Activated T-helper 1 cell treated with anti-CD3 and anti-CD28 coated beads, Interleukin-12 subunit alpha, Interleukin-12 subunit beta, Interleukin-2, Interleukin-4 antibody, amounts not matched to agents 30 ng/mL and 10 ng/mL and 1 ng/mL, durations not matched to agents 14 hours and 24 hours and 36 hours (primary cell): Measurements from ENCODE around the gene GSE1. TPM values are rescaled to one million over a fixed set of nuclear protein-coding genes. Genes with fewer than 3 reads are reported as not detected.

Source experiments
- DNase-seq: peaks from one replicate; pipeline ENCODE4 v3.0.0; 2021; ENCODE audit warnings: low spot score
- H3K27ac Mint-ChIP-seq: one replicate; pipeline ENCODE4 v1.8.0; 2021; ENCODE audit warnings: mild to moderate bottlenecking, mixed read lengths
- H3K27me3 Mint-ChIP-seq: one replicate; pipeline ENCODE4 v1.8.0; 2022; ENCODE audit warnings: mild to moderate bottlenecking, moderate library complexity, mixed read lengths; ENCODE audit not compliant: insufficient read depth
- H3K36me3 Mint-ChIP-seq: one replicate; pipeline ENCODE4 v1.8.0; 2021; ENCODE audit warnings: low read depth, mixed read lengths
- H3K4me1 Mint-ChIP-seq: one replicate; pipeline ENCODE4 v1.8.0; 2021; ENCODE audit warnings: low read depth, mixed read lengths
- H3K4me3 Mint-ChIP-seq: one replicate; pipeline ENCODE4 v1.8.0; 2021; ENCODE audit warnings: mild to moderate bottlenecking, moderate library complexity, mixed read lengths
- H3K9me3 Mint-ChIP-seq: one replicate; pipeline ENCODE4 v1.8.0; 2021; ENCODE audit warnings: mixed read lengths
- intact Hi-C: fragments of 100-400 bp; cut with micrococcal nuclease; formaldehyde crosslinking; loops from one replicate; pipeline ENCODE4 v1.15.1; 2024
- total RNA-seq: library from RNA; stranded (reverse); gene quantifications from 2 replicates; pipeline ENCODE4 v1.2.3, GENCODE V29; 2022

Gene GSE1
- total RNA-seq, 1 donor from 2014 or later: 35.2 TPM

GRCh38 chr16:85651629-85652430 lies 38.7 kb downstream of the GSE1 start:
- DNase-seq: no peak
- Mint-ChIP-seq H3K27ac (no peak overlapping the region), H3K4me3 (no peak overlapping the region), H3K36me3 (no peaks in the 10 kb centered on the region), H3K27me3 (no peaks in the 10 kb centered on the region), H3K9me3 (no peaks in the 10 kb centered on the region), H3K4me1 (no peaks in the 10 kb centered on the region)
- intact Hi-C loops: no loop called here

GRCh38 chr16:85652431-85653221 lies 39.5 kb downstream of the GSE1 start:
- Mint-ChIP-seq H3K9me3 (no peaks in the 10 kb centered on the region), H3K4me3 (no peak overlapping the region), H3K27me3 (no peaks in the 10 kb centered on the region), H3K4me1 (no peaks in the 10 kb centered on the region), H3K36me3 (peaks cover 1% of the 10 kb centered on the region), H3K27ac (no peak overlapping the region)
- DNase-seq: no peak
- intact Hi-C loops: no loop called here

GRCh38 chr16:85653290-85653891 lies 40.3 kb downstream of the GSE1 start:
- no peaks in the 10 kb centered on the region for H3K4me1 Mint-ChIP-seq
- intact Hi-C loops: no loop called here
- H3K36me3 Mint-ChIP-seq: peaks cover 2% of the 10 kb centered on the region
- no peaks in the 10 kb centered on the region for H3K9me3 Mint-ChIP-seq
- H3K4me3 Mint-ChIP-seq: no peak overlapping the region
- DNase-seq: no peak
- H3K27me3 Mint-ChIP-seq: no peaks in the 10 kb centered on the region
- H3K27ac Mint-ChIP-seq: no peak overlapping the region

- no peak for DNase-seq
- Mint-ChIP-seq H3K9me3 (no peaks in the 10 kb centered on the region), H3K27me3 (no peaks in the 10 kb centered on the region), H3K4me1 (no peaks in the 10 kb centered on the region), H3K4me3 (no peak overlapping the region), H3K36me3 (peaks cover 2% of the 10 kb centered on the region), H3K27ac (no peak overlapping the region)
- intact Hi-C loops: no loop called here
These were observed 41.4 kb downstream of the GSE1 start for GRCh38 chr16:85654251-85655095.

- intact Hi-C loops: no loop called here
- H3K9me3 Mint-ChIP-seq: no peaks in the 10 kb centered on the region
- no peak overlapping the region for H3K4me3 Mint-ChIP-seq
- H3K4me1 Mint-ChIP-seq: no peaks in the 10 kb centered on the region
- H3K36me3 Mint-ChIP-seq: peaks cover 5% of the 10 kb centered on the region
- H3K27ac Mint-ChIP-seq: no peak overlapping the region
- no peaks in the 10 kb centered on the region for H3K27me3 Mint-ChIP-seq
- no peak for DNase-seq
These were observed 42.4 kb downstream of the GSE1 start for GRCh38 chr16:85655216-85656129.

- Mint-ChIP-seq H3K27me3 (no peaks in the 10 kb centered on the region), H3K36me3 (peaks cover 5% of the 10 kb centered on the region), H3K4me1 (no peaks in the 10 kb centered on the region), H3K4me3 (no peak overlapping the region), H3K9me3 (no peaks in the 10 kb centered on the region), H3K27ac (no peak overlapping the region)
- intact Hi-C loops: no loop called here
- DNase-seq: no peak
These were observed 43.5 kb downstream of the GSE1 start for GRCh38 chr16:85656351-85657266.

GRCh38 chr16:85657267-85657650 lies 44.1 kb downstream of the GSE1 start:
- intact Hi-C loops: no loop called here
- Mint-ChIP-seq H3K4me3 (no peak overlapping the region), H3K27ac (no peak overlapping the region), H3K27me3 (no peaks in the 10 kb centered on the region), H3K9me3 (no peaks in the 10 kb centered on the region), H3K4me1 (no peaks in the 10 kb centered on the region), H3K36me3 (peaks cover 5% of the 10 kb centered on the region)
- no peak for DNase-seq

GRCh38 chr16:85657996-85658395 lies 44.9 kb downstream of the GSE1 start:
- intact Hi-C loops: no loop called here
- no peaks in the 10 kb centered on the region for H3K4me1 Mint-ChIP-seq
- no peak for DNase-seq
- no peak overlapping the region for H3K4me3 Mint-ChIP-seq
- no peaks in the 10 kb centered on the region for H3K9me3 Mint-ChIP-seq
- H3K36me3 Mint-ChIP-seq: peaks cover 5% of the 10 kb centered on the region
- no peaks in the 10 kb centered on the region for H3K27me3 Mint-ChIP-seq
- no peak overlapping the region for H3K27ac Mint-ChIP-seq

GRCh38 chr16:85658504-85659326 lies 45.6 kb downstream of the GSE1 start:
- intact Hi-C loops: loop anchor here (1.0 kb wide), 1 partner anchor 60 kb away; no protein-coding TSS in a partner anchor
- no peak overlapping the region for H3K27ac Mint-ChIP-seq
- no peaks in the 10 kb centered on the region for H3K4me1 Mint-ChIP-seq
- H3K27me3 Mint-ChIP-seq: no peaks in the 10 kb centered on the region
- no peak overlapping the region for H3K4me3 Mint-ChIP-seq
- no peak for DNase-seq
- no peaks in the 10 kb centered on the region for H3K9me3 Mint-ChIP-seq
- peaks cover 5% of the 10 kb centered on the region for H3K36me3 Mint-ChIP-seq

GRCh38 chr16:85659336-85659735 lies 46.2 kb downstream of the GSE1 start:
- H3K27ac Mint-ChIP-seq: no peak overlapping the region
- H3K36me3 Mint-ChIP-seq: peaks cover 5% of the 10 kb centered on the region
- H3K4me1 Mint-ChIP-seq: no peaks in the 10 kb centered on the region
- H3K4me3 Mint-ChIP-seq: no peak overlapping the region
- no peaks in the 10 kb centered on the region for H3K27me3 Mint-ChIP-seq
- no peaks in the 10 kb centered on the region for H3K9me3 Mint-ChIP-seq
- intact Hi-C loops: loop anchor here (1.0 kb wide), 1 partner anchor 59 kb away; no protein-coding TSS in a partner anchor
- no peak for DNase-seq
